HepG2 (cell line): ENCODE measurements around the gene IL6ST. TPM values are rescaled to one million over a fixed set of nuclear protein-coding genes. Genes with fewer than 3 reads are reported as not detected.

Experiments used
- ATAC-seq: fragments of 200-7000 bp; cut with Tn5 transposase; 3 replicates; pipeline ENCODE4 v1.9.1; 2020; ENCODE audit warnings: mild to moderate bottlenecking, moderate library complexity
- BruUV-seq: library from RNA; stranded (reverse); fragments of 400-500 nt; replicated peaks from 2 replicates; lab custom pipeline; 2021; lab: Mats Ljungman, UMichigan
- CTCF ChIA-PET: fragments of 300-600 bp; formaldehyde crosslinking; extraction: SDS; loops from one replicate; lab custom pipeline; 2021; ENCODE audit warnings: low total read pairs, inconsistent platforms, low intra/inter-chr PET ratio; lab: Yijun Ruan, JAX
- POLR2A ChIA-PET: fragments of 350-600 bp; sonication (Branson Sonifier 250); formaldehyde crosslinking; loops from one replicate; lab custom pipeline; 2020; ENCODE audit warnings: antibody characterized with exemption, inconsistent platforms; lab: Yijun Ruan, JAX
- DNase-seq: peaks from one replicate; pipeline ENCODE4 v3.0.0-alpha.2; 2015; ENCODE audit warnings: low spot score
- FAIRE-seq: peaks from 3 replicates; lab custom pipeline; 2011; peaks lifted over from hg19 to GRCh38; lab: Jason Lieb, UNC
- H2AFZ ChIP-seq: one replicate; pipeline ENCODE4 v1.6.1; 2011; ENCODE audit warnings: low read length, inconsistent platforms
- H3K27ac ChIP-seq: fragments of 300-600 bp; 3 replicates; pipeline ENCODE4 v1.8.0; 2011; ENCODE audit warnings: mixed run types, mild to moderate bottlenecking, mixed read lengths, low read length, inconsistent platforms; ENCODE audit not compliant: insufficient read depth; ENCODE audit errors: extremely low read length
- H3K27me3 ChIP-seq, 2 experiments: fragments of 200-600 bp in 1 of 2; 2 replicates in 1 of 2; 3 replicates in 1 of 2; pipeline versions ENCODE4 v1.6.0 to v1.8.0; 2011; ENCODE audit warnings: low read length in 2 of 2, mild to moderate bottlenecking in 2 of 2, moderate library complexity in 2 of 2, inconsistent platforms in 1 of 2; ENCODE audit not compliant: insufficient read depth in 2 of 2, control insufficient read depth in 1 of 2
- H3K36me3 ChIP-seq, 2 experiments: fragments of 200-600 bp in 1 of 2; replicated peaks in 1 of 2; 2 replicates in 1 of 2; 3 replicates in 1 of 2; pipeline versions ENCODE4 v1.5.1 to v1.8.0; 2011; ENCODE audit warnings: low read length in 2 of 2, inconsistent platforms in 1 of 2; ENCODE audit not compliant: insufficient read depth in 2 of 2, control insufficient read depth in 1 of 2
- H3K4me1 ChIP-seq: 2 replicates; pipeline ENCODE4 v1.5.1; 2012; ENCODE audit warnings: low read length, inconsistent platforms; ENCODE audit not compliant: insufficient read depth
- H3K4me2 ChIP-seq: 2 replicates; pipeline ENCODE4 v1.6.0; 2011; ENCODE audit warnings: low read depth, low read length, inconsistent platforms
- H3K4me3 ChIP-seq, 3 experiments: fragments of 200-600 bp in 1 of 3; sonication (generic), shearing (Covaris generic) in 1 of 3; replicated peaks in 1 of 3; 2 replicates each; pipeline ENCODE4 v1.5.1; 2011 to 2016; ENCODE audit warnings: low read length in 3 of 3, inconsistent platforms in 2 of 3, low read depth in 2 of 3, mild to moderate bottlenecking in 2 of 3, control low read depth in 1 of 3, mixed read lengths in 1 of 3; ENCODE audit not compliant: insufficient read depth in 1 of 3
- H3K79me2 ChIP-seq: one replicate; pipeline ENCODE4 v1.6.1; 2011; ENCODE audit warnings: low read length, inconsistent platforms; ENCODE audit not compliant: insufficient read depth
- H3K9ac ChIP-seq: 2 replicates; pipeline ENCODE4 v1.6.0; 2011; ENCODE audit warnings: mild to moderate bottlenecking, low read depth, low read length, inconsistent platforms; ENCODE audit not compliant: insufficient read depth
- H3K9me3 ChIP-seq: 2 replicates; pipeline ENCODE4 v1.5.1; 2012; ENCODE audit warnings: mild to moderate bottlenecking, low read length
- H4K20me1 ChIP-seq: 2 replicates; pipeline ENCODE4 v1.6.0; 2011; ENCODE audit warnings: inconsistent platforms, mild to moderate bottlenecking, low read length, moderate library complexity; ENCODE audit not compliant: insufficient read depth
- ARID2 ChIP-seq: sonication (generic); formaldehyde crosslinking; IDR thresholded peaks from 2 replicates; pipeline ENCODE4 v1.8.1; 2022; ENCODE audit warnings: mild to moderate bottlenecking, missing genetic modification reagents, borderline replicate concordance
- CERS6 ChIP-seq: sonication (generic); formaldehyde crosslinking; IDR thresholded peaks from 2 replicates; pipeline ENCODE4 v1.5.0; 2020; ENCODE audit warnings: missing genetic modification reagents
- DZIP1 ChIP-seq: sonication (generic); formaldehyde crosslinking; IDR thresholded peaks from 2 replicates; pipeline ENCODE4 v1.5.0; 2020; ENCODE audit warnings: mild to moderate bottlenecking, missing genetic modification reagents
- HOXA3 ChIP-seq: sonication (generic); formaldehyde crosslinking; IDR thresholded peaks from 2 replicates; pipeline ENCODE4 v1.5.0; 2020; ENCODE audit warnings: missing genetic modification reagents
- MEF2D ChIP-seq: sonication (generic); formaldehyde crosslinking; IDR thresholded peaks from 2 replicates; pipeline ENCODE4 v1.5.1; 2020; ENCODE audit warnings: mild to moderate bottlenecking, missing genetic modification reagents
- RBFOX2 ChIP-seq: fragments of 200-400 bp; formaldehyde crosslinking; IDR thresholded peaks from 2 replicates; pipeline ENCODE4 v1.6.1; 2017; ENCODE audit warnings: low read depth, mild to moderate bottlenecking, low read length
- SRSF4 ChIP-seq: fragments of 200-400 bp; formaldehyde crosslinking; IDR thresholded peaks from one replicate; pipeline ENCODE4 v1.6.1; 2018; ENCODE audit warnings: mild to moderate bottlenecking, low read depth, low read length, moderate library complexity; ENCODE audit not compliant: poor library complexity, severe bottlenecking
- TFE3 ChIP-seq: IDR thresholded peaks from 2 replicates; pipeline ENCODE4 v1.6.1; 2016
- ZBTB2 ChIP-seq: sonication (generic); formaldehyde crosslinking; IDR thresholded peaks from 2 replicates; pipeline ENCODE4 v1.8.0; 2022; ENCODE audit warnings: low read depth, missing genetic modification reagents
- ZFP90 ChIP-seq: sonication (generic); formaldehyde crosslinking; IDR thresholded peaks from 2 replicates; pipeline ENCODE4 v1.8.0; 2022; ENCODE audit warnings: missing genetic modification reagents, mild to moderate bottlenecking, inconsistent platforms, borderline replicate concordance
- ZFX ChIP-seq: sonication (generic); formaldehyde crosslinking; IDR thresholded peaks from 2 replicates; pipeline ENCODE4 v1.4.0; 2020; ENCODE audit warnings: mild to moderate bottlenecking, low read depth, missing genetic modification reagents, moderate library complexity
- ZNF160 ChIP-seq: sonication (generic); formaldehyde crosslinking; IDR thresholded peaks from 2 replicates; pipeline ENCODE4 v1.8.0; 2022; ENCODE audit warnings: mild to moderate bottlenecking, inconsistent platforms, missing genetic modification reagents
- ZNF414 ChIP-seq: sonication (generic); formaldehyde crosslinking; IDR thresholded peaks from 2 replicates; pipeline ENCODE4 v1.5.0; 2020; ENCODE audit warnings: missing genetic modification reagents
- ZNF468 ChIP-seq: sonication (generic); formaldehyde crosslinking; IDR thresholded peaks from 2 replicates; pipeline ENCODE4 v1.8.0; 2022; ENCODE audit warnings: mild to moderate bottlenecking, moderate library complexity, missing genetic modification reagents
- ZNF569 ChIP-seq: sonication (generic); formaldehyde crosslinking; IDR thresholded peaks from 2 replicates; pipeline ENCODE4 v1.5.0; 2020; ENCODE audit warnings: mild to moderate bottlenecking, missing genetic modification reagents, moderate library complexity, borderline replicate concordance
- ZNF816 ChIP-seq: sonication (generic); formaldehyde crosslinking; IDR thresholded peaks from 2 replicates; pipeline ENCODE4 v1.8.0; 2022; ENCODE audit warnings: missing genetic modification reagents, mild to moderate bottlenecking, borderline replicate concordance
- WGBS: methylation state at CpG from one replicate; pipeline ENCODE4 v1.1.6; 2017; ENCODE audit warnings: low lambda C conversion rate; 5-methylcytosine and 5-hydroxymethylcytosine counted together
- in situ Hi-C: cut with HindIII; loops from 2 replicates; pipeline ENCODE4 v1.10.0; 2017; ENCODE audit warnings: low pct_unique_long_range_greater_than_20kb; ENCODE audit not compliant: extremely low pct_ligation_motif_present
- intact Hi-C: fragments of 100-400 bp; cut with micrococcal nuclease; formaldehyde crosslinking; loops from one replicate; pipeline ENCODE4 v1.10.0; 2022; ENCODE audit not compliant: unreplicated experiment
- polyA plus RNA-seq, 8 experiments: library from polyadenylated mRNA; depleted of rRNA in 3 of 8; stranded (reverse) in 7 of 8; unstranded in 1 of 8; fragments of >200 nt; fragmentation: Illumina TruSeq in 4 of 8; extraction: Trizol in 4 of 8; gene quantifications; 2 replicates each; pipeline versions ENCODE4 v1.2.1 to v1.2.3, GENCODE V29; 2011 to 2016; ENCODE audit warnings: low read depth in 4 of 8, missing spikeins in 1 of 8, mixed read lengths in 1 of 8; ENCODE audit not compliant: insufficient read depth in 1 of 8
- total RNA-seq, 5 experiments: library from RNA; depleted of rRNA; stranded (reverse); fragments of >200 nt; fragmentation: Illumina TruSeq; extraction: Trizol; gene quantifications; 2 replicates each; pipeline ENCODE4 v1.2.3, GENCODE V29; 2016; ENCODE audit warnings: low read depth in 1 of 5

Gene IL6ST
- total and polyA plus RNA-seq, 2 of the 13 experiments (the other 11 are each of a cell fraction or from before 2014, with no cell fraction given) = 66.6 to 166 TPM

GRCh38 chr5:55994495-55994997 lies at the start of gene IL6ST (continued):
- TF ChIP-seq RBFOX2 = peak; percentile 99
- TF ChIP-seq DZIP1 (CRISPR knock-in tag) = peak; percentile 67; the same call in 1 of the 2 replicates
- TF ChIP-seq ZNF468 = peak; percentile 68; the same call in 1 of the 2 replicates
- peak; percentile 91 for TF ChIP-seq ZFX (CRISPR knock-in tag)
- no peak for TF ChIP-seq CERS6
- TF ChIP-seq ZNF160 (CRISPR knock-in tag) = peak; percentile 54; the same call in 1 of the 2 replicates
- 0 out of 2 replicates have a peak, but pooled peaks have one; percentile 5 for TF ChIP-seq ZNF414
- TF ChIP-seq ARID2 = peak; percentile 95
- TF ChIP-seq HOXA3 (CRISPR knock-in tag) = no peak
- TF ChIP-seq, all 625 proteins: peak for 100

- no peaks in the 10 kb centered on the region for H3K36me3 ChIP-seq
- ChIA-PET CTCF (no interaction called here), POLR2A (no interaction called here)
- H3K79me2 ChIP-seq = no peaks in the 10 kb centered on the region
- no peak overlapping the region for H3K9ac ChIP-seq
- no peak overlapping the region for H3K4me2 ChIP-seq
- intact Hi-C loops = no loop called here
- no peaks in the 10 kb centered on the region for H4K20me1 ChIP-seq
- H3K9me3 ChIP-seq = no peaks in the 10 kb centered on the region
- no peak overlapping the region for H3K27ac ChIP-seq
- FAIRE-seq (no peak), DNase-seq (no peak), ATAC-seq (no peak)
- 53% methylated on average over 2 of the region's 2 CpGs for WGBS
- H3K27me3 ChIP-seq = no peaks in the 10 kb centered on the region
- H3K4me3 ChIP-seq = no peak overlapping the region
- in situ Hi-C loops = no loop called here
- no TSS peak for BruUV-seq
- peaks cover 34% of the 10 kb centered on the region for H3K4me1 ChIP-seq
- no peak overlapping the region for H2AFZ ChIP-seq
- TF ChIP-seq TFE3 (CRISPR knock-in tag) (no peak), MEF2D (no peak), ZNF569 (CRISPR knock-in tag) (no peak), ZNF816 (CRISPR knock-in tag) (no peak), SRSF4 (no peak), ZBTB2 (CRISPR knock-in tag) (no peak), ZNF160 (CRISPR knock-in tag) (no peak), ZFP90 (CRISPR knock-in tag) (no peak)
Observed at GRCh38 chr5:56039985-56040384, 45.2 kb upstream of the IL6ST start.
